Urothelium cell line (cell line): ENCODE measurements around the gene CCDC149.

Source experiments
- DNase-seq: peaks from one replicate; pipeline ENCODE4 v3.0.0; 2011; ENCODE audit warnings: low spot score, mixed read lengths
- FAIRE-seq: peaks from 2 replicates; lab custom pipeline; 2011; peaks lifted over from hg19 to GRCh38; lab: Jason Lieb, UNC

CCDC149 gene

GRCh38 chr4:24912252-24913118 lies at the start of gene CCDC149:
TSS of gene CCDC149 (minus strand) at chr4:24913042. CDS start at chr4:24912864, 178 bp downstream.
- FAIRE-seq: no peak

GRCh38 chr4:24957886-24958285 lies 45.0 kb upstream of the CCDC149 start:
- DNase-seq (no peak), FAIRE-seq (no peak)

More at GRCh38 chr4:24912252-24913118, at the start of gene CCDC149:
- DNase-seq: peak; percentile 74

GRCh38 chr4:24956763-24957162 lies 43.9 kb upstream of the CCDC149 start:
- FAIRE-seq: no peak
- DNase-seq: no peak

- no peak for FAIRE-seq
- no peak for DNase-seq
Measured at GRCh38 chr4:24956091-24956490, 43.2 kb upstream of the CCDC149 start.

GRCh38 chr4:24952667-24953066 lies 39.8 kb upstream of the CCDC149 start:
- no peak for DNase-seq
- FAIRE-seq: no peak

- FAIRE-seq (no peak), DNase-seq (no peak)
Measured at GRCh38 chr4:24949970-24950369, 37.1 kb upstream of the CCDC149 start.

- no peak for DNase-seq
- FAIRE-seq: no peak
Measured at GRCh38 chr4:24937917-24938281, 25.1 kb upstream of the CCDC149 start.

- FAIRE-seq (no peak), DNase-seq (no peak)
Measured at GRCh38 chr4:24937176-24937916, 24.5 kb upstream of the CCDC149 start.

GRCh38 chr4:24935856-24936255 lies 23.0 kb upstream of the CCDC149 start:
- no peak for DNase-seq
- FAIRE-seq: no peak

- DNase-seq: no peak
- FAIRE-seq: no peak
Measured at GRCh38 chr4:24934311-24934710, 21.5 kb upstream of the CCDC149 start.

- FAIRE-seq: no peak
- no peak for DNase-seq
Measured at GRCh38 chr4:24933684-24934275, 20.9 kb upstream of the CCDC149 start.

GRCh38 chr4:24932515-24933225 lies 19.8 kb upstream of the CCDC149 start:
- no peak for DNase-seq

GRCh38 chr4:24930151-24930550 lies 17.3 kb upstream of the CCDC149 start:
- FAIRE-seq: no peak
- DNase-seq: no peak

More at GRCh38 chr4:24932515-24933225, 19.8 kb upstream of the CCDC149 start:
- FAIRE-seq: no peak

- no peak for FAIRE-seq
Measured at GRCh38 chr4:24928708-24929107, 15.9 kb upstream of the CCDC149 start.

GRCh38 chr4:24927049-24927448 lies 14.2 kb upstream of the CCDC149 start:
- DNase-seq (no peak), FAIRE-seq (no peak)

More at GRCh38 chr4:24928708-24929107, 15.9 kb upstream of the CCDC149 start:
- DNase-seq: no peak

GRCh38 chr4:24924309-24924781 lies 11.5 kb upstream of the CCDC149 start:
- no peak for FAIRE-seq
- DNase-seq: peak; percentile 37

- FAIRE-seq (no peak), DNase-seq (no peak)
Measured at GRCh38 chr4:24923550-24923949, 10.7 kb upstream of the CCDC149 start.

- DNase-seq (no peak), FAIRE-seq (no peak)
Measured at GRCh38 chr4:24923002-24923401, 10.2 kb upstream of the CCDC149 start.

- FAIRE-seq (no peak), DNase-seq (no peak)
Measured at GRCh38 chr4:24922416-24922815, 9.6 kb upstream of the CCDC149 start.

- no peak for DNase-seq
- FAIRE-seq: no peak
Measured at GRCh38 chr4:24921491-24921890, 8.6 kb upstream of the CCDC149 start.

- FAIRE-seq (no peak), DNase-seq (no peak)
Measured at GRCh38 chr4:24920008-24920407, 7.2 kb upstream of the CCDC149 start.
